Measurements from ENCODE around the gene CCDC187. TPM values are rescaled to one million over a fixed set of nuclear protein-coding genes. Genes with fewer than 3 reads are reported as not detected.

CCDC187 gene
- total RNA-seq, 1 donor from 2014 or later, result 1.4 TPM

DNA sequence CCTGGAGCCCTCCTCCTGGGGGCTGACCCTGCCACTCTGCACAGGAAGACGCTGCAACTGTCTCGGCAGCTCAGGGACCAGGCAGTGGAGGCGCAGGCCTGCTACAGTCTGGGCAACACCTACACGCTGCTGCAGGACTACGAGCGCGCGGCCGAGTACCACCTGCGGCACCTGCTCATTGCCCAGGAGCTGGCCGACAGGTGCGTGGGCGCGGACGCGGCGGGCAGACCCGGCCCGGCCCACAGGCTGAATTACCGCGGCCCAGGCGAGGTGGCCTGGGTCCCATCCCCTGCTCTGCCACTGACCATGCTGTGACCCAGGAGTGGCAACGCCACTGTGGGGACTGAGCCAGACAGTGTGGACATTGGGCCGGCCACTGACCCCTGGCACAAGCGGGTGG is 34.6 kb upstream of the CCDC187 start:
- H3K27me3 Mint-ChIP-seq, result no peaks in the 10 kb centered on the region
- peaks cover 4% of the 10 kb centered on the region for H3K36me3 Mint-ChIP-seq (ENCODE audit: insufficient read depth)
- H3K4me3 Mint-ChIP-seq (ENCODE audit: low read depth), result no peak overlapping the region
- H3K27ac Mint-ChIP-seq, result no peak overlapping the region
- H3K9me3 Mint-ChIP-seq (ENCODE audit: low read depth), result no peaks in the 10 kb centered on the region
- DNase-seq (ENCODE audit: low spot score, unreplicated experiment), result no peak
- peaks cover 3% of the 10 kb centered on the region for H3K4me1 Mint-ChIP-seq (ENCODE audit: low read depth)
- TF ChIP-seq, protein P1, sequence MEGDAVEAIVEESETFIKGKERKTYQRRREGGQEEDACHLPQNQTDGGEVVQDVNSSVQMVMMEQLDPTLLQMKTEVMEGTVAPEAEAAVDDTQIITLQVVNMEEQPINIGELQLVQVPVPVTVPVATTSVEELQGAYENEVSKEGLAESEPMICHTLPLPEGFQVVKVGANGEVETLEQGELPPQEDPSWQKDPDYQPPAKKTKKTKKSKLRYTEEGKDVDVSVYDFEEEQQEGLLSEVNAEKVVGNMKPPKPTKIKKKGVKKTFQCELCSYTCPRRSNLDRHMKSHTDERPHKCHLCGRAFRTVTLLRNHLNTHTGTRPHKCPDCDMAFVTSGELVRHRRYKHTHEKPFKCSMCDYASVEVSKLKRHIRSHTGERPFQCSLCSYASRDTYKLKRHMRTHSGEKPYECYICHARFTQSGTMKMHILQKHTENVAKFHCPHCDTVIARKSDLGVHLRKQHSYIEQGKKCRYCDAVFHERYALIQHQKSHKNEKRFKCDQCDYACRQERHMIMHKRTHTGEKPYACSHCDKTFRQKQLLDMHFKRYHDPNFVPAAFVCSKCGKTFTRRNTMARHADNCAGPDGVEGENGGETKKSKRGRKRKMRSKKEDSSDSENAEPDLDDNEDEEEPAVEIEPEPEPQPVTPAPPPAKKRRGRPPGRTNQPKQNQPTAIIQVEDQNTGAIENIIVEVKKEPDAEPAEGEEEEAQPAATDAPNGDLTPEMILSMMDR (IDR thresholded peaks at IDR 0.05; ENCODE audit: unreplicated experiment), result no peak

DNA sequence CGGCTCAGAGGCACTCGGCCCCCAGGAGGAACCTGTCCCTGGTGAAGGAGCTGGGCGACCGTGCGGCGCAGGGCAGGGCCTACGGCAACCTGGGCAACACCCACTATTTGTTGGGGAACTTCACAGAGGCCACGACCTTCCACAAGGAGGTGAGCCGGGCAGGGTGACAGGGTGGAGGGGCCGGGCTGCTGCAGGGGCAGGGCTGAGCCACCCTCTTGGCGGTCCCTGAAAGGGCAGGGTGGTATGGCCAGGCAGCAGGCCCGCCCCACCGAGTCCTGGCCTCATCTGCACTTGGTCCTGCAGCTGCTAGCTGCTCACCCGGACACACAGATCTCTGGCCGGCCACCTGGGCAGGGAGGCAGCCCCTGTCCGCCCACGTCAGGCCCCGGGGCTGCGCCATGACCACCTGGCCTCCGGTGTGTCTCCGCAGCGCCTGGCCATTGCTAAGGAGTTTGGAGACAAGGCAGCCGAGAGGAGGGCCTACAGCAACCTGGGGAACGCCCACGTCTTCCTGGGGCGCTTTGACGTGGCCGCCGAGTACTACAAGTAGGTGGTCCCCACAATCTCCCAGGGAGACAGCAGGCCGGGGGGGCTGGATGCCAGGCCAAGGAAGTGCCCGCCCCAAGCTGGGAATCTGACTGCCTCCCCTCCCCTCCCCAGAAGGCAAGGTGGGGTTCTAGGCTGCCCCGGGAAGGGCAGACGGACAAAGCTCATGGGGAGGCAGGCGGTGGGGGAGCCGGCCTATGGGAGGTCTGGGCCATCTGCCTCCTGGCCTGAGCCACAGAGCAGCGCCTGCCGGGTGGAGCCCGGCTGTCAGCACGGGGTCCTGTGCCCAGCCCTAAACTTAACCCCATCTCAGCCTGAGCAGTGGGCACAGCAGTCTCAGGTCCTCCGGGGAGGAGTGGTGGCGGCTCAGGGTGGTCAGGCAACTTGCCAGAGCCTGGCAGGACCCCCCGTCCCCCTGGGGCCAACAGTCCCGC is 33.8 kb upstream of the CCDC187 start:
- Mint-ChIP-seq H3K9me3 (ENCODE audit: low read depth) (no peaks in the 10 kb centered on the region), H3K27ac (no peak overlapping the region), H3K4me3 (ENCODE audit: low read depth) (no peak overlapping the region), H3K36me3 (ENCODE audit: insufficient read depth) (peaks cover 4% of the 10 kb centered on the region), H3K27me3 (no peaks in the 10 kb centered on the region), H3K4me1 (ENCODE audit: low read depth) (peaks cover 2% of the 10 kb centered on the region)
- TF ChIP-seq, protein P1 (IDR thresholded peaks at IDR 0.05; ENCODE audit: unreplicated experiment), result no peak
- no peak for DNase-seq (ENCODE audit: low spot score, unreplicated experiment)

GRCh38 chr9:136336881-136337280 is 33.0 kb upstream of the CCDC187 start:
- H3K27ac Mint-ChIP-seq, result no peak overlapping the region
- no peaks in the 10 kb centered on the region for H3K9me3 Mint-ChIP-seq (ENCODE audit: low read depth)
- no peak overlapping the region for H3K4me3 Mint-ChIP-seq (ENCODE audit: low read depth)
- no peak for DNase-seq (ENCODE audit: low spot score, unreplicated experiment)
- H3K27me3 Mint-ChIP-seq, result no peaks in the 10 kb centered on the region
- peaks cover 4% of the 10 kb centered on the region for H3K36me3 Mint-ChIP-seq (ENCODE audit: insufficient read depth)
- no peaks in the 10 kb centered on the region for H3K4me1 Mint-ChIP-seq (ENCODE audit: low read depth)
- TF ChIP-seq, protein P1 (IDR thresholded peaks at IDR 0.05; ENCODE audit: unreplicated experiment), result no peak

- no peaks in the 10 kb centered on the region for H3K27me3 Mint-ChIP-seq
- H3K4me1 Mint-ChIP-seq (ENCODE audit: low read depth), result no peaks in the 10 kb centered on the region
Measured at GRCh38 chr9:136336156-136336870, 32.4 kb upstream of the CCDC187 start.

More at GRCh38 chr9:136336156-136336870, 32.4 kb upstream of the CCDC187 start:
- Mint-ChIP-seq H3K27ac (no peak overlapping the region), H3K36me3 (ENCODE audit: insufficient read depth) (peaks cover 4% of the 10 kb centered on the region), H3K9me3 (ENCODE audit: low read depth) (no peaks in the 10 kb centered on the region), H3K4me3 (ENCODE audit: low read depth) (no peak overlapping the region)
- TF ChIP-seq, protein P1 (IDR thresholded peaks at IDR 0.05; ENCODE audit: unreplicated experiment), result no peak
- DNase-seq (ENCODE audit: low spot score, unreplicated experiment), result no peak
